ENCODE measurements around the gene LYPD3.

DNA sequence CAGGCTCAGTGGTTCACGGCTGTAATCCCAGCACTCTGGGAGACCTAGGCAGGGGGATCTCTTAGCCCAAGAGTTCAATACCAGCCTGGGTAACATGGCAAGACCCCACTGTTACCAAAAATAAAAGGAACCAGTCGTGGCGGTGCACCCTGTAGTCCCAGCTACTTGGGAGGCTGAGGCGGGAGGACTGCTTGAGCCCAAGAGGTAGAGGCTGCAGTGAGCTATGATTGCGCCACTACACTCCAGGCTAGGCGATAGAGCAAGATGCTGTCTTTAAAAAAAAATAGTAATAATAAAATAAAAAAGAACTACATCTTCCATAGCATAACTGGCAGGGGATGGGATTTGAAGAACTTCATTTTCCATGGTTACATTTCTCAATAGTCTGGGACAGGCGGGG, 3.0 kb downstream of the LYPD3 start:
- TF ChIP-seq, protein P1, sequence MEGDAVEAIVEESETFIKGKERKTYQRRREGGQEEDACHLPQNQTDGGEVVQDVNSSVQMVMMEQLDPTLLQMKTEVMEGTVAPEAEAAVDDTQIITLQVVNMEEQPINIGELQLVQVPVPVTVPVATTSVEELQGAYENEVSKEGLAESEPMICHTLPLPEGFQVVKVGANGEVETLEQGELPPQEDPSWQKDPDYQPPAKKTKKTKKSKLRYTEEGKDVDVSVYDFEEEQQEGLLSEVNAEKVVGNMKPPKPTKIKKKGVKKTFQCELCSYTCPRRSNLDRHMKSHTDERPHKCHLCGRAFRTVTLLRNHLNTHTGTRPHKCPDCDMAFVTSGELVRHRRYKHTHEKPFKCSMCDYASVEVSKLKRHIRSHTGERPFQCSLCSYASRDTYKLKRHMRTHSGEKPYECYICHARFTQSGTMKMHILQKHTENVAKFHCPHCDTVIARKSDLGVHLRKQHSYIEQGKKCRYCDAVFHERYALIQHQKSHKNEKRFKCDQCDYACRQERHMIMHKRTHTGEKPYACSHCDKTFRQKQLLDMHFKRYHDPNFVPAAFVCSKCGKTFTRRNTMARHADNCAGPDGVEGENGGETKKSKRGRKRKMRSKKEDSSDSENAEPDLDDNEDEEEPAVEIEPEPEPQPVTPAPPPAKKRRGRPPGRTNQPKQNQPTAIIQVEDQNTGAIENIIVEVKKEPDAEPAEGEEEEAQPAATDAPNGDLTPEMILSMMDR (IDR thresholded peaks at IDR 0.05), result no peak
- no peak for TF ChIP-seq POLR2A (IDR thresholded peaks at IDR 0.05)
